Hepatocyte (in vitro differentiated cells): ENCODE measurements around the gene HYI. TPM values are rescaled to one million over a fixed set of nuclear protein-coding genes. Genes with fewer than 3 reads are reported as not detected.

Experiments
- DNase-seq: peaks from one replicate; pipeline ENCODE4 v3.0.0-alpha.2; 2016; ENCODE audit warnings: low spot score
- H2AFZ ChIP-seq: fragments of 200-600 bp; sonication (generic); 2 replicates; pipeline ENCODE4 v1.6.0; 2016; ENCODE audit warnings: antibody characterized with exemption, mild to moderate bottlenecking
- H3K27ac ChIP-seq: fragments of 200-600 bp; sonication (generic); 2 replicates; pipeline ENCODE4 v1.5.1; 2016; ENCODE audit warnings: mild to moderate bottlenecking
- H3K27me3 ChIP-seq: fragments of 200-600 bp; sonication (generic); 2 replicates; pipeline ENCODE4 v1.6.1; 2016
- H3K36me3 ChIP-seq: fragments of 200-600 bp; sonication (generic); replicated peaks from 2 replicates; pipeline ENCODE4 v1.5.1; 2016; ENCODE audit warnings: low read depth; ENCODE audit not compliant: insufficient read depth
- H3K4me1 ChIP-seq: fragments of 200-600 bp; sonication (generic); 2 replicates; pipeline ENCODE4 v1.5.1; 2016; ENCODE audit warnings: mild to moderate bottlenecking, moderate library complexity; ENCODE audit not compliant: insufficient read depth
- H3K4me2 ChIP-seq: fragments of 200-600 bp; sonication (generic); 2 replicates; pipeline ENCODE4 v1.6.0; 2016
- H3K4me3 ChIP-seq: fragments of 200-600 bp; sonication (generic); 2 replicates; pipeline ENCODE4 v1.5.1; 2016; ENCODE audit warnings: mild to moderate bottlenecking
- H3K79me2 ChIP-seq: fragments of 200-600 bp; sonication (generic); 2 replicates; pipeline ENCODE4 v1.6.0; 2017; ENCODE audit warnings: mild to moderate bottlenecking
- H3K9me2 ChIP-seq: fragments of 200-600 bp; sonication (generic); replicated peaks from 2 replicates; pipeline ENCODE4 v1.6.0; 2017; ENCODE audit warnings: mild to moderate bottlenecking; ENCODE audit not compliant: insufficient read depth
- H3K9me3 ChIP-seq: fragments of 200-600 bp; sonication (generic); 2 replicates; pipeline ENCODE4 v1.5.1; 2016; ENCODE audit warnings: low read depth, mild to moderate bottlenecking
- H4K20me1 ChIP-seq: fragments of 200-600 bp; sonication (generic); 2 replicates; pipeline ENCODE4 v1.6.0; 2016; ENCODE audit warnings: mild to moderate bottlenecking; ENCODE audit not compliant: insufficient read depth, poor library complexity, severe bottlenecking
- CTCF ChIP-seq: fragments of 200-600 bp; sonication (generic); IDR thresholded peaks from 2 replicates; pipeline ENCODE4 v1.5.1; 2016; ENCODE audit warnings: antibody characterized with exemption, mild to moderate bottlenecking; ENCODE audit not compliant: poor library complexity
- EZH2 ChIP-seq: fragments of 200-600 bp; sonication (generic); IDR thresholded peaks from 2 replicates; pipeline ENCODE4 v1.6.1; 2016; ENCODE audit warnings: antibody characterized with exemption, mild to moderate bottlenecking, borderline replicate concordance
- EZH2phosphoT487 ChIP-seq: fragments of 200-600 bp; sonication (generic); IDR thresholded peaks from one replicate; pipeline ENCODE4 v1.6.1; 2018; ENCODE audit warnings: antibody characterized with exemption, mild to moderate bottlenecking, low read depth, moderate library complexity; ENCODE audit not compliant: unreplicated experiment, severe bottlenecking
- WGBS: methylation state at CpG from one replicate; pipeline ENCODE4 v1.1.6; 2016; ENCODE audit warnings: low lambda C conversion rate; ENCODE audit errors: missing lambda C conversion rate; 5-methylcytosine and 5-hydroxymethylcytosine counted together
- polyA plus RNA-seq: library from polyadenylated mRNA; unstranded; fragments of >200 nt; fragmentation: Nextera tagmentation; extraction: Ambion mirVana; gene quantifications from 2 replicates; pipeline ENCODE4 v1.2.1, GENCODE V29; 2016
- total RNA-seq: library from RNA; depleted of rRNA; stranded (reverse); fragments of >200 nt; gene quantifications from 2 replicates; pipeline ENCODE4 v1.2.3, GENCODE V29; 2014

Gene HYI
- total and polyA plus RNA-seq, 2 experiments from 2014 or later = 30.7 to 37.5 TPM

- 63% methylated on average over 5 of the region's 5 CpGs for WGBS
- H3K9me2 ChIP-seq = no peaks in the 10 kb centered on the region
- no peaks in the 10 kb centered on the region for H3K79me2 ChIP-seq
- H3K36me3 ChIP-seq = no peaks in the 10 kb centered on the region
- TF ChIP-seq EZH2 (no peak), EZH2phosphoT487 (no peak)
- H3K4me3 ChIP-seq = no peak overlapping the region
- H2AFZ ChIP-seq = no peak overlapping the region
- no peak for DNase-seq
- no peaks in the 10 kb centered on the region for H3K27me3 ChIP-seq
- H3K27ac ChIP-seq = peak overlapping the region; percentile 80
- no peaks in the 10 kb centered on the region for H3K9me3 ChIP-seq
- no peaks in the 10 kb centered on the region for H4K20me1 ChIP-seq
- H3K4me2 ChIP-seq = no peak overlapping the region
- H3K4me1 ChIP-seq = peaks cover 24% of the 10 kb centered on the region
Measured at GRCh38 chr1:43472087-43472462, 18.3 kb upstream of the HYI start.

GRCh38 chr1:43469932-43470331 lies 16.2 kb upstream of the HYI start:
- no peak overlapping the region for H3K4me2 ChIP-seq
- TF ChIP-seq EZH2phosphoT487 (no peak), EZH2 (no peak), CTCF (no peak)
- H2AFZ ChIP-seq = no peak overlapping the region
- no peaks in the 10 kb centered on the region for H3K27me3 ChIP-seq
- no peaks in the 10 kb centered on the region for H3K36me3 ChIP-seq
- no peaks in the 10 kb centered on the region for H3K79me2 ChIP-seq
- H3K9me3 ChIP-seq = no peaks in the 10 kb centered on the region
- WGBS = 68% methylated on average over 1 of the region's 1 CpG
- H3K4me1 ChIP-seq = peaks cover 36% of the 10 kb centered on the region
- no peak for DNase-seq
- H3K4me3 ChIP-seq = no peak overlapping the region
- H3K9me2 ChIP-seq = no peaks in the 10 kb centered on the region
- no peak overlapping the region for H3K27ac ChIP-seq
- H4K20me1 ChIP-seq = no peaks in the 10 kb centered on the region

GRCh38 chr1:43468414-43468813 lies 14.7 kb upstream of the HYI start:
- no peak overlapping the region for H3K4me2 ChIP-seq
- no peak overlapping the region for H3K4me3 ChIP-seq
- H3K27ac ChIP-seq = no peak overlapping the region
- H3K9me2 ChIP-seq = no peaks in the 10 kb centered on the region
- WGBS = 83% methylated on average over 3 of the region's 3 CpGs
- no peaks in the 10 kb centered on the region for H3K79me2 ChIP-seq
- no peaks in the 10 kb centered on the region for H3K9me3 ChIP-seq
- H3K4me1 ChIP-seq = peaks cover 48% of the 10 kb centered on the region
- no peaks in the 10 kb centered on the region for H3K36me3 ChIP-seq
- no peaks in the 10 kb centered on the region for H3K27me3 ChIP-seq
- no peaks in the 10 kb centered on the region for H4K20me1 ChIP-seq
- no peak overlapping the region for H2AFZ ChIP-seq
- DNase-seq = peak; percentile 9
- TF ChIP-seq EZH2 = no peak
- no peak for TF ChIP-seq CTCF
- no peak for TF ChIP-seq EZH2phosphoT487

- Histone ChIP-seq H3K9me3 (no peaks in the 10 kb centered on the region), H2AFZ (no peak overlapping the region), H3K36me3 (no peaks in the 10 kb centered on the region), H3K4me1 (peaks cover 31% of the 10 kb centered on the region), H3K9me2 (no peaks in the 10 kb centered on the region), H3K27me3 (no peaks in the 10 kb centered on the region), H3K4me2 (no peak overlapping the region), H3K4me3 (no peak overlapping the region), H4K20me1 (no peaks in the 10 kb centered on the region), H3K27ac (peak overlapping the region; percentile 83), H3K79me2 (no peaks in the 10 kb centered on the region)
- no peak for DNase-seq
- no peak for TF ChIP-seq CTCF
- TF ChIP-seq EZH2phosphoT487 = no peak
- TF ChIP-seq EZH2 = no peak
- 82% methylated on average over 2 of the region's 2 CpGs for WGBS
Measured at GRCh38 chr1:43466403-43466802, 12.7 kb upstream of the HYI start.
